Right ventricle myocardium superior (tissue), 1 donor: ENCODE data around the gene USP47. TPM values are rescaled to one million over a fixed set of nuclear protein-coding genes. Genes with fewer than 3 reads are reported as not detected.

ENCODE experiments used
- ATAC-seq: fragments of 200-7000 bp; cut with Tn5 transposase; one replicate; pipeline ENCODE4 v1.9.1; 2020; ENCODE audit warnings: mild to moderate bottlenecking; ENCODE audit not compliant: poor library complexity
- DNase-seq: peaks from one replicate; pipeline ENCODE4 v3.0.0-alpha.2; 2020
- intact Hi-C: fragments of 100-400 bp; cut with DNase I; formaldehyde crosslinking; loops from one replicate; pipeline ENCODE4 v1.11.2; 2022
- total RNA-seq: library from RNA; stranded (reverse); fragmentation: NEBNext Ultra II Directional; extraction: Animal tissue kit (Norgen Biotek cat#: 25700); gene quantifications from one replicate; pipeline ENCODE4 v1.2.1, GENCODE V29; 2021
- donor health status: DM: no; HTN: yes; CAD: no; lungs with severe emphysema.

Gene USP47
- total RNA-seq, 1 donor from 2014 or later: 49.0 TPM

DNA sequence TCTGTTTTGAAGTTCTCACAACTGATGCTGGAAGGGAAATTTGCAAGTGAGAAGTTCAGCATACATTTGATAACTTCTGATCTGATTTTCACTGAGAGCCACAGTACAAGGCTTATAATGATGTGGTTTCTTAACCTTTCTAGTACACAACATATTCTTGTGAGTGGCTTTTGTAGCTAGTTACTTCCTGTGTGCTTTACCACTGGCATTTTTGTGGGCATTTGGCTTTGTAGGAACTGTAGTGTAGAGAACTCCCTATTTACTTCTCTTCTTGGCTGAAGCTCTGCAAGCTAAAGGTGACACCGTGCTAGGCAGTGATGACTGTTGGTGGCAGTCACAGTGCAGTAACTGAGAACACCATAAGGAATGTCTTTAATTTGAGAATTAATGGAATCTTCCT is 14.9 kb downstream of the USP47 start:
- ATAC-seq (peak; percentile 59), DNase-seq (no peak)
- intact Hi-C loops: no loop called here

DNA sequence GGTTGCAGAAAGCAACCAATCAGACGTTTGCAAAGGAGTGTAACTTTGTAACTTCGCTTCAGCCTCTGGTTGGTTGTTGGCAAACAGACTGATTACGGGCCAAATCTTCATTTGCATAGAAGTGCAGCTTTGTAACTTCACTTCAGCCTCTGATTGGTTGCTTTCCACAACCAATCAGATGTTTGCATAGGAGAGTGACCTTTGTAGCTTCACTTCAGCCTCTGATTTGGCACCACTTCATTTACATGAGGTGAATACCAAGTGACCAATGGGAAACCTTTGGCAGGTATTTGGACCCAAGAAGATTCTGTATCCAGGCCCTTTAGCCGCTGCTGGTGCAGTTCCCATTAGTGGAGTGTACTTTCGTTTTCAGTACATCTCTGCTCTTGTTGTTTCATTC is 16.0 kb downstream of the USP47 start:
- DNase-seq: no peak
- ATAC-seq: no peak
- intact Hi-C loops: no loop called here

DNA sequence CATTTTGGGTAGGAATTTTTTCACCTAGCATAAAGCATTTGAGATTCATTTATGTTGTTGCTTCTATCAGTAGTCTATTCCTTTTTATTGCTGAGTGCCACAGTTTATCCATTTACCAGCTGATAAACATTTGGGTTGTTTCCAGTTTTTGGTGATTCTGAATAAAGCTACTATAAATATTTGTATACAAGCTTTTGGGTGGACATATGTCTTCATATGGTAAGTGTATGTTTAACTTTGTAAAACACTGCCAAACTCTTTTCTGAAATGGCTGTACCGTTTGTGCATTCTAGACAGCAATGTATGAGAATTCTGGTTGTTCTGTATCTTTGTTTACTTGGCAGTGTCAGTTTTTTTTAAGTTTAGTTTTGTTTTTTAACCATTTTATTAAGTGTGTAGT is 16.9 kb downstream of the USP47 start:
- ATAC-seq: no peak
- intact Hi-C loops: no loop called here
- no peak for DNase-seq

DNA sequence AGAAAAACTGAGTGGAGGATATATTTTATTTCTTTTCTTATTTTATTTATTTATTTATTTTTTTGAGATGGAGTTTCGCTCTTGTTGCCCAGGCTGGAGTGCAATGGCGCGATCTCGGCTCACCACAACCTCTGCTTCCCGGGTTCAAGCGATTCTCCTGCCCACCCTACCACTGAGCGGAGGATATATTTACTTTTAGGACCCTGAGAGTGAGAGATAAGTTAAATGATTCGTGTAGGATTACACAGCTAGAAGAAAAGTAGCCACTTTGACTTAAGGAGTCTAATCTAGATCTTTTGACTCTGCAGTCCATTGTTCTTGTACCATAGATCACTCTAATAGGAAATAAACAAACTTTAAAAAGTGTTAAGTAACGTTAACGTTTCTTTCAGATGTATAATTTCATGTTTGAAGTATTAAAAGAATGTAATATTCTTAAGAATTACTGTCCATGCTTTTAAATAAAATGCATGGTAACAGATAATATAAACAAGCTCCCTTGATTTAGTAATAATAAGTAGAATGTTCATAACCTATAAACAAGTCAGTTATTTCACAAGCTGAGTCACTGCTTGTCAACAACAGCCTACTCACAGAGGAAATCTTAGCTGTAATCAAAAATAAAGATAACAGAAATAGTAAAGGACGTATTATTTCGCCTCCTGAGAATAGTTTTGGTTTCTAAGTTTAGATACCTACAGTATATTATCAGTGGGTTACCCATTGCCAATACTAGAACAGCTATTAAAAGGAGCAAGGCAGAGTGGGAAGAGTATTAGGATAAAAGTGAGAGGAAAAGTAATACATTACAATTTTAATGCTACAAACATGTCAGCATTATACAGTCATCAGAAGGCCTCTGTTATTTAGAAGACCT is 18.6 kb downstream of the USP47 start:
- ATAC-seq: peak; percentile 16
- intact Hi-C loops: no loop called here
- no peak for DNase-seq

DNA sequence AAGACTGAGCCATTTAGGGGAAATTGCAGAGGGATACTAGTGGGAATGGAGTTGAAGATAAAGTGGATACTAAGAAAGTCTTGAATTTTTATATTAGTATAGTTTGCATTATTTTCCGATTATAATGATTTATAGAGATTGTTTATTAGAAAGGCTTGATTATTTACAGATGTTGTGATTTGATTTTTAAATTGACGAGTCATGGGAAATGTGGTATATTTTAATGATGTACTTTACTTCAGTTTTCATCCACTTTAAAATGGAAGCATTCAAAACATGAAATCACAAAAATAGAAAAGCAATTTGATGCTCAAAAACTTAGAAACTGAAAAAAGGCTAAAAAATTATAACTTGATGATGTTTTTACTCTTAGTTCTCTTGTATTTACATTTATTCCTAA is 21.2 kb downstream of the USP47 start:
- DNase-seq (no peak), ATAC-seq (no peak)
- intact Hi-C loops: no loop called here

DNA sequence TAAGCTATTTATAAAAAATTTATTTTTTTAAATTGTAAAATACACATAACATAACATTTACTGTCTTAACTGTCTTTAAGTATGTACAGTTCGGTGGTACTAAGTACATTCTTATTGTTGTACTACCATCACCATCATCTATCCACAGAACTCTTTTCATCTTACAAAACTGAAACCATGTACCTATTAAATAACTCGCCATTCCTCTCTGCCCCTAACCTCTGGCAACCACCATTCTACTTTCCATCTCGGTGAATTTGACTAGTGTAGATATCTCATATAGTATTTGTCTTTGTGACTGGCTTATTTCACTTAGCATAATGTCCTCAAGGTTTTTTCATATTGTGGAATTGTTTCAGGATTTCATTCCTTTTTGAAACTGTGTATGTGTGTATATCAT is 22.6 kb downstream of the USP47 start:
- DNase-seq: no peak
- ATAC-seq: no peak
- intact Hi-C loops: no loop called here

DNA sequence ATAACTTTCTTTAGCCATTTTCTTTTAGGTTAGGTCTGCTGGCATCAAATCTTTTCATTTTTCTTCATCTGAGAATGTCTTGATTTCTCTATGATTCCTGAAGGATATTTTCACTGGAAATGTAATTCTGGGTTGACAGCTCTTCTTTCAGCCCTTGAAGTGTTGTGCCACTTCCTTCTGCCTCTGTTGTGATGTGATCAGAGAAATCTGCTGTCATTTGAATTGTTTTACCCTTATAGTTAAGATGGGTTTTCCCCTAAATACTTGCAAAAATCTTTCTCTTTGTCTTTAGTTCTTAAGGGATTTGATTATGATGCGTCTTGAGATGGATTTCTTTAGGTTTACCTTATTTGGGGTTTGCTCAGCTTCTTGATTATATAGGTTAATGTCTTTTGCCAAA is 23.0 kb downstream of the USP47 start:
- DNase-seq (no peak), ATAC-seq (no peak)
- intact Hi-C loops: no loop called here

DNA sequence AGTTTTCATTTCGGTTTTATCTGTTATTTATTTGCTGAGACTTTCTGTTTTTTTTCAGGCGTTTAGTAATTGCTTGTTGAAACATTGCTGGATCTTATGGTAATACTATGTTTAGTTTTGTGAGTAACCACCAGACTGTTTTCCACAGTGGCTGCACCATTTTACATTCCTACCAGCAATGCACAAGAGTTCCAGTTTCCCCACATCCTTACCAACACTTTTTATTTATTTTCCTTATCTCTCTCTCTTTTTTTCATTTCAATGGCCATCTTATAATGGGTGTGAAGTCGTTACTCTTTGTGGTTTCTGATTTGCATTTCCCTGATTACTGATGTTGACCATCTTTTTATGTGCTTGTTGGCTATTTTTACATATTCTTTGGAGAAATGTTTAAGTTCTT is 23.7 kb downstream of the USP47 start:
- DNase-seq: no peak
- intact Hi-C loops: no loop called here
- ATAC-seq: no peak

DNA sequence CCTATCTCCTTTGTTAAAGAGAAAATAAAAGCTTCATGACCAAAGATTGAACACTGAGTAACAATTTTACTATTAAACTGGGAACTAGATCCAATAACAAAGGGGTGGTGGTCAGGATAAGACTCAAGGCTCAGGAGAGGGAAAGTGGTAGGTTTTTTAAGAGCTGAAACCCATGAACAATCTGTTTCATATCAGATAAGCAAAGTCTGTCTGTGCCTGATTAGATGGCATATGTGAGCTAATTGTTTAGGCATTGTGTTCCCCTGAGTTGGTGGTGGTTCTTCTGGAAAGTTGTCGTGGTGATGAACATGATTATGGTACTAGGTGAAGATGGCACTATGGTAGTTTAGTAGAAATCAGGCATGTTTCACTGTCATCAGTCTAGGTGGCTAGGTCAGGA is 24.4 kb downstream of the USP47 start:
- intact Hi-C loops: no loop called here
- no peak for ATAC-seq
- DNase-seq: no peak

DNA sequence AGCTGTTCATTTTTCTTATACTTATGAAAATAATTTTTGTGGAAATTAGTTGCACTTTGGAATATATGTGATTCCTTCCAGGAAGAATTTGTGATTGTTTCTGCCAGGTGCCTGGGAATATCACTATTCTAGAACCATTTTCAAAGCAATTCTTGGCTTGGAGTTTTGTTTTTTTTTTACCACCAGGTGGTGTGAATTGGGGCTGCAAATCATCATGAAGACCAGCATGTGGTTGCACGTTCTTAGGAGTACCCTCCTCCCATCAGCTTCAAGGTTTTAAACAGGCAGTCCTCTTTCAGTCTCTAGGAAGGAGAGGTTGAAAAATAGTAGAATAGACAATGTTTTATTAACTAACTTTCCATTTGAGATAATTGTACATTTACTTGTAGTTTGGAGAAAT is 25.9 kb downstream of the USP47 start:
- no peak for DNase-seq
- ATAC-seq: no peak
- intact Hi-C loops: no loop called here

DNA sequence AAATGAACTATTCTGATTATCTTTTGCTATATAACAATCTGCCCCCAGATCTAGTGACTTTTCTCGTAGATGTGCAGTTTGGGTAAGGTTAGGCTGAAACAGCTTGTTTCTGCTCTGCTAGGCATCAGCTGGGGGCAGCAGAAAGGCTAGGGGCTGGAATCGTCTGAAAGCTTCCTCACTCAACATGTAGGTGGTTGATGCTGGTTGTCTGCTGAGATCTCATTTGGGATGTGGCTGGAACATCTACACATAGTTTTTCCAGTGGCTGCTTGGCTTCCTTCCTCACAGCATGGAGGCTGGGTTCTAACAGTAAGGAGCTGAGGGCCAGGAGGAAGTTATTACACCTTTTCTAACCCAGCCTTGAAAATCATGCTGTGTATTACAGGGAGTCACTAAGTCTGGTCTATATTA is 30.2 kb downstream of the USP47 start:
- intact Hi-C loops: no loop called here
- no peak for DNase-seq
- ATAC-seq: peak; percentile 45

DNA sequence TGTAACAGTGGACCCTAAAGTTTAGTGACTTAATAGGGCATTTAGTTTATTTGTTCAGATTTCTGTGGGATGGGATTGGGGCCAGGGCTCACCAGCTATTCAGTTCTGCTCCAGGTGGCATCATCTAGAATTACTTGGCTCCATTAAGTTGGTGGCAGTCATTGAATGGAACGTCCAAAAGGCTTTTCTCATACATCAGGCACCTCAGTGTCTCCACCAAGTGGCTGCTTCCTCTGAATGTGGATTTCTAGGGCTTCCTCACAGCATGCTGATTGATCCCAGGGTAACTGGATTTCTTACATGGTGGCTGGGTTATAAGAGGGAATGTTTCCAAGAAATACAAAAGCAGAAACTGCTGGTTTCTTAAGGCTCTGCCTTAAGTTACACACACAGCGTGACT is 34.7 kb downstream of the USP47 start:
- no peak for ATAC-seq
- intact Hi-C loops: no loop called here

DNA sequence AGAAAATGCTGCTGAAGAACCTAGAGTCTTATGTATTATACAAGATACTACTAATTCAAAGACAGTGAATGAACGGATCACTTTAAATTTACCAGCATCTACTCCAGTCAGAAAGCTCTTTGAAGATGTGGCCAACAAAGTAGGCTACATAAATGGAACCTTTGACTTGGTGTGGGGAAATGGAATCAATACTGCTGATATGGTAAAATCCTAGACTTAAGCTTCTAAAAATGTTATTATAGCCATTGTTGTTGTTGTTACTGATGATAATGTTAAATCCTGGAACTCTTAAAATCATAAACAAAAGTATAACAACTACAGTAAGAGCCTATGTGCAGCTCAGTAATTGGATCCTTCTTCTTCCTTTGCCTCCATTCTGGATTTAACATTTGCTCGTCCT is 38.4 kb downstream of the USP47 start:
- no peak for ATAC-seq
- intact Hi-C loops: no loop called here
- DNase-seq: no peak

More for the DNA sequence above, 34.7 kb downstream of the USP47 start:
- DNase-seq: no peak

DNA sequence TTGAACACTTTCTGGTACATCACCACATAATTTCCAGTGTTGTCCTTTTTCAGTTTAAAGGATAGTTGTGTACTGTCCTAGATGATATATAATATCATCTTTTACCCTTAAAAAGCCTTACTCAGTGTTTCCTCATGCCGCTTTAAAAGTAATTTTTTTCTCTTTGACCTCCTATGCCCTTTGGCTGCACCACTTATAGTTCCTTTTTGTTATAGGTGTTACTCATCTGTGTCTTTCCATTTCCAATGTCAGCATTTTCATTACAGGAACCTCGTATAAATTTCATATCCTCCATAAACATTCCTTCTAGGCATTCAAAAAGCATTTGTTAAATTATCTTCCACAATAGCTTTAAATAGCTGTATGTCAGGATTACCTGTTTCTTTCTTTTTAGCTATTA is 40.8 kb downstream of the USP47 start:
- ATAC-seq: no peak
- DNase-seq: no peak
- intact Hi-C loops: no loop called here

DNA sequence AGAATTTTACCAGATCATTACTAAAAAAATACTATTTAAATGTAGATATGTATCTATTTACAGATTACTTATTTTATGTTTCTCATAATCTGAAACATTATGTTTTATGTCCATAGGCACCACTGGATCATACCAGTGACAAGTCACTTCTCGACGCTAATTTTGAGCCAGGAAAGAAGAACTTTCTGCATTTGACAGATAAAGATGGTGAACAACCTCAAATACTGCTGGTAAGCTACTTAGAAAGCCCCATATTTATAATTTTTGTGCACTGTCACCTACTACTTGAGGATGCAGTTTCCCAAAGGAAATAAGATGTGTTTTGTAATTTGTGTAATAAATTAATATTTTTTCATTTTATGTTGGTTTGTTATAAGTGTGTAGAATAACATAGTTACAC is 42.6 kb downstream of the USP47 start:
- intact Hi-C loops: no loop called here
- no peak for DNase-seq
- ATAC-seq: no peak

DNA sequence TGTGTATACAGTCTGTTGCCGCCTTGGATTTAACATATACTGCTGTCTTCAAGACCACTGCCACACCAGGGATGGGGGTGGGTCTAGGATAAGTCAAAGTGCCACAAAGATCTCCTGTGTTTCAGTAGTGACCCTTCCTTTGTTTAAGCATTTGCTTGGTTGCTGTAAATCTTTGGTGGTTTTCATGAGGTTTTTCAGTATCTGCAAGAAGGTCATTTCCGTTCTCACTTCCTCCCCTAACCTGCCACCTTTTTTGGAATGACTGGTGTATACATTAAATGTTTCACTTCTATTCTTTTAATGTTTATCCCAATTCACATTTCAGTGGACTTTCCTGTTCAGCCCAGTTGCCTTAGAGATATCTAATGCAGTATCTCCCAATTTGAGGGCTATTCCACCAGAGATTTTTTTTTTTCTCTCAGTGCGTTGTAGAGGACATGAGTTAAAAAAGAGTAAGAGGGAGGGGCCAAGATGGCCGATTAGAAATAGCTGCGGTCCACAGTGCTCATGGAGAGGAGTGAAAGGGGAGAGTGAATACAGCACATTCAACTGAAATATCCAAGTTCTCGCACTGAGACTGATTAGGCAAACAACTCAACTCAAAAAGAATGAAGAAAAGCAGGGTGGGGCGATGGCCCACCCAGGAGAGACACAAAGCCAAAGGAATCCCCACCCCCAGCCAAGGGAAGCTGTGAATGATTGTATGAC is 43.2 kb downstream of the USP47 start:
- ATAC-seq (no peak), DNase-seq (no peak)
- intact Hi-C loops: no loop called here

DNA sequence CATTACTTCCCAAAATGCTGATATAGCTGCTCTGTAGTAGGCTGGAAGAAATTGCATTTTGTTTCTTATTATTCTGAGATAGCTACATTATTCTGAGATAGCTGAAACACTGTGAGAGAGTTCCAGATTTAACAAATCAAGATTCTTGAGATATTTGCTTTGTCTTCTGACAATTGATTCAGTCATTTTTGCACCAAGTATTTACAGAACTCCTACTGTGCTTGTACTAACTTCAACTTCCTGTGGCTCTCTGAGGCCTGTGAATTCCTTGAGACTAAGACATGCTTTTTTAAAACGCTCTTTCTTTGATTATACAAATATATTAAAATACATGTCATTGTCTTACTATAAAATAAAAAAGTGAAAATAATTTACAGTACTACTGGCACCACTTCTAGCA is 52.7 kb downstream of the USP47 start:
- ATAC-seq (no peak), DNase-seq (no peak)
- intact Hi-C loops: loop anchor here (10.0 kb wide), 1 partner anchor 100 kb away; no protein-coding TSS in a partner anchor

DNA sequence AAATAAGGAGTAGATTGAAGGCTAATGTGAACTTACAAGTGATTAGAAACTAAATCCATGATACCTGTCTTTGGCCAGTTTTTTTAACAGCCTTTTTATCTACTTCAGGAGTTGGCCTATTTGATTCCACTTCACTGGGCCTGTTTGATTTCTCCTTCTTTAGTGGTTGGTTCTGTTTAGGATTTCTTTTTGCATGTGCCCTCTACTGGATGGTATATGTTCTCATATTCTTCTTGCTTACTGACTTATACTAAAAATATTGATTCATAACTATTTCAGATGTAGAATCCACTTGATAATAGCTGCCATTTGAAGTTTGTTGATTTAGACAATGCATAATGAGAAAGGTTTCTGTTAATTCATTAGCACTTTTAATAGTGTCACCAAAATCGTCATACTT is 53.9 kb downstream of the USP47 start:
- ATAC-seq: no peak
- intact Hi-C loops: loop anchor here (10.0 kb wide), 1 partner anchor 101 kb away; no protein-coding TSS in a partner anchor

DNA sequence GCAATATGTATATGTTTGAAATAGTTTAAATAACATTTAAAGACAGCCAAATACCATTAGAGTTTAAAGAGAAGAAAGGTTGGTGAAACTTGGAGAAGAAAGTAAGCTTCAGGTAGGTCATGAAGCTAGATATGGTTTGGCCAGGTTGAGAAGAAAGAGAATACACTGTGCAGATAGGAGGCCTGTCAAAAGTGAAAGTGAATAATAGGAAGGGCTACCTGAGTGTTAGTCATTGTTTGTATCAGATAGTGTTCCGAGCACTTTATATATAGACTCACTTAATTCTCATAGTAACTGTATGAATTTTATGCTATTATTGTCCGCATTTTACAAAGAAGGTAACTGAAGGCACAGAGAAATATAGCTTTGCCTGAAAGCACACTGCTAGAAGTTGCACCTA is 56.9 kb downstream of the USP47 start:
- intact Hi-C loops: loop anchor here (10.0 kb wide), 1 partner anchor 104 kb away; no protein-coding TSS in a partner anchor
- ATAC-seq (no peak), DNase-seq (no peak)

More for the DNA sequence above, 53.9 kb downstream of the USP47 start:
- DNase-seq: no peak

DNA sequence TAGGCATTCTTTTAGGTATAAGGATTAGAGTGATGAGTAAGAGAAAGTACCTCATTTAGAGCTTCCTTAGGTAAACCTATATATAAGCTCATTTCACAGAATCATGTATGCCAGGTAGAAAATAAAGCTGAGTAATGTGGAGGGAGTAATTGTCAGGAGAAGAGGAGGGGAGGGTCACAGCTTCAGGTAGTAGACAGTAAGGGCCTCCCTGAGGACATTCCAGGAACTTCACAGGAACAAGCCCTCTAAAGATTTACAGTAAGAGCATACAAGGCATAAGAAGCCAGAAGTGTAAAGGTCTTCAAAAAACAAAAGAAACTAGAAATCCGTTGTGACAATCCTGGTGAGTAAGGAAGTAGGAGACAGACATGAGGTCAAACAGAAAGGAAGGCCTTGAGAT is 57.6 kb downstream of the USP47 start:
- DNase-seq (no peak), ATAC-seq (no peak)
- intact Hi-C loops: loop anchor here (10.0 kb wide), 1 partner anchor 105 kb away; no protein-coding TSS in a partner anchor
